Measurements from ENCODE around the gene ADD3.
A peak's percentile ranks its signal among the peaks of the same experiment; 100 is the strongest.

Gene ADD3

GRCh38 chr10:110138197-110138812, 130.5 kb downstream of the ADD3 start:
- TF ChIP-seq, protein P1, sequence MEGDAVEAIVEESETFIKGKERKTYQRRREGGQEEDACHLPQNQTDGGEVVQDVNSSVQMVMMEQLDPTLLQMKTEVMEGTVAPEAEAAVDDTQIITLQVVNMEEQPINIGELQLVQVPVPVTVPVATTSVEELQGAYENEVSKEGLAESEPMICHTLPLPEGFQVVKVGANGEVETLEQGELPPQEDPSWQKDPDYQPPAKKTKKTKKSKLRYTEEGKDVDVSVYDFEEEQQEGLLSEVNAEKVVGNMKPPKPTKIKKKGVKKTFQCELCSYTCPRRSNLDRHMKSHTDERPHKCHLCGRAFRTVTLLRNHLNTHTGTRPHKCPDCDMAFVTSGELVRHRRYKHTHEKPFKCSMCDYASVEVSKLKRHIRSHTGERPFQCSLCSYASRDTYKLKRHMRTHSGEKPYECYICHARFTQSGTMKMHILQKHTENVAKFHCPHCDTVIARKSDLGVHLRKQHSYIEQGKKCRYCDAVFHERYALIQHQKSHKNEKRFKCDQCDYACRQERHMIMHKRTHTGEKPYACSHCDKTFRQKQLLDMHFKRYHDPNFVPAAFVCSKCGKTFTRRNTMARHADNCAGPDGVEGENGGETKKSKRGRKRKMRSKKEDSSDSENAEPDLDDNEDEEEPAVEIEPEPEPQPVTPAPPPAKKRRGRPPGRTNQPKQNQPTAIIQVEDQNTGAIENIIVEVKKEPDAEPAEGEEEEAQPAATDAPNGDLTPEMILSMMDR (IDR thresholded peaks at IDR 0.05) = peak; percentile 66

DNA sequence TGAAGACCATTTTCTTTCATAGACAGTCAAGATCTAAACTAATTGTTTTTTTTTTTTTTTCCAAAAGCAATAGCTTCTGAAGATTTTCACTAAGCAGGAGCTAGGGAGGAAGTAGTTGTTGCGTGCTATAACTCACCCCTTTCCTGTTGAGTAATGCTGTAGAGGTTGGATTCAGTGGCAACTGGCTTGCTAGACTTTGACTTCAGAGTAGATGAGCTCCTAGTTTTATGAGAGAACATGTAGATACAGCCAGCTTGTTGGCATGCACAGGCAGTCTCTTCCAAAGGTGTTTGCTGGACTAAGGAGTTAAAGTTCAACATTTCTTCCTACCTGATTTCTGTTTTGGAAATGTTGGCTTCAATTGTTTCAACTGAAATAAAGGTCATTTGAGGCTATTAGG, 133.4 kb downstream of the ADD3 start:
- TF ChIP-seq, protein P1 (IDR thresholded peaks at IDR 0.05) = no peak

DNA sequence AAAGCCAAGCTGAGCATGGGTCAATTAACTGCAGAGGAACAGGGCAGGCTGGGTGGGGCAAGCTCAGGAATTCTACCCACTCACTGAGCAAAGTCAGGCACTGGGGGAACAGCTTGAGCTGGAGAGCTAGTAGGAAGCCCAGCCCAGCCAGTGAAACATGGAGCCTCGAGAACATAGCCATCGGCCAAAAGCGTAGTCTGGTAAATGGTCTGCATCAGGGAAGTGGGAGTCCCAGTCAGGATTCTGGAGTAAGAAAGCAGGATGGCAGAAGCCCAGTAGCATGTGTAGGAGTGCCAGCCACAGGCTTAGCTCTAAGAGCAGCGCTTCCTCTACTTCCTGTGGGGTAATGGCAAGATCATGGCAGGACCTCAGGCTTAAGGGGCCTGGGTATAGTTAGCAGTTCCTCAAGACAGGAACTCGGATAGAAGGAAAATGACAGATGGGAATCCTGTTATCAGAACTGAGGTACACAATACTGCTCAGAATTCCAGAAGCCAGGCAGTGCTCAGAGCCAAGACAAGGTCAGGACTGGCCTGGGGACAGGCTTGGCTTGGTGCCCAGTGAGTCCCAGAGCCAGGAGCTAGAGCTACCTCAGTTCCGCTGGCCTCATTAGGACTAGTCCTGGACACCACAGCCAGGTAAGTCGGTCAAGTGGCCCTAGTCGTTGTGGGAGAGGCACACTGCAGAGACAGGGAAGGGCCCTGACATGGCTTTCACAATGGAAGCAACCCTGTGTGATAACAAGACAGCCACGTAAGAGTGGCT, 134.3 kb downstream of the ADD3 start:
- TF ChIP-seq, protein P1 (IDR thresholded peaks at IDR 0.05) = no peak

GRCh38 chr10:110142965-110143364, 135.2 kb downstream of the ADD3 start:
- TF ChIP-seq, protein P1 (IDR thresholded peaks at IDR 0.05) = no peak

DNA sequence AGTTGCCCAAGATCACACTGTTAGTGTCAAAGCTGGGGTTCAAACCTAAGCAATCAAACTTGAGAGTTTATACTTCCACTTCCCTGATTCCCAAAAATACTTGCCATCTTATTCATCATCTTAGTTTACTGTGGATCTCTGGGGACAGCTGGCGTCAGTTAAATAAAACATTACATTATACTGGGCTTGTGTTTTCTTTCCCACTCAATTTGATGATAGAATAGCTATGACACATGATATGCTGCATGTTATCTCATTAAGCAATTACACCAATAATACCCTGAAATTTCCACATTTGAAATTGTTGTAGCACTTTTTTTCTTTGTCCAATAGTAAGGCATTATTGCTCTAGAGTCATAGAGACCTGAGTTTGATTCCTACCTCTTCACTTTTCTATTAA, 136.7 kb downstream of the ADD3 start:
- TF ChIP-seq, protein P1 (IDR thresholded peaks at IDR 0.05) = no peak

- TF ChIP-seq, protein P1 (IDR thresholded peaks at IDR 0.05) = no peak
Observed at GRCh38 chr10:110147961-110148360, 140.2 kb downstream of the ADD3 start.

DNA sequence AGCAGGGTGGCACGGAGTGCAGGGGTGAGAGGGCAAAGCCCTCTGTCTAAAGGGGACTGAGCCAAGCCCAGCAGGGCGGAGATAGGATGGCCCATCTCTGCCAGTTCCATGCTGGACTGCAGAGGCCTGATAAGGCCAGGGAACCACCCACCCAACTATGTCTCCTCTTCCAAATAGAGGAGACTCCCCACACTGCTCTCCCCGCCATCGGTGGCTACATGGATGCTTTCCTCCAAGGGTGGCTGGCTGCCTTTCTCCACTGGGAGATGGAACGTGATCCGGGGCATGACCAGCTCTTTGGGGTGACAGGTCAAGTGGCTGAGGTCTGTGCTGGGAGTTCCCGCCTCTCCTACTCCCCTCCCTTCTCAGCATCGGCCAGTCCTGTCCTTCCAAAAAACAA, 141.5 kb downstream of the ADD3 start:
- TF ChIP-seq, protein P1 (IDR thresholded peaks at IDR 0.05) = no peak

Data from LNCAP (cell line).